Glutamatergic neuron (in vitro differentiated cells): ENCODE data around the gene KANSL1L. TPM values are rescaled to one million over a fixed set of nuclear protein-coding genes. Genes with fewer than 3 reads are reported as not detected.

ENCODE experiments used
- DNase-seq: peaks from one replicate; pipeline ENCODE4 v3.0.0; 2022
- H3K27ac Mint-ChIP-seq: one replicate; pipeline ENCODE4 v1.8.0; 2020; ENCODE audit warnings: mild to moderate bottlenecking, mixed read lengths, inconsistent platforms; ENCODE audit not compliant: unreplicated experiment
- H3K27me3 Mint-ChIP-seq: one replicate; pipeline ENCODE4 v1.8.0; 2020; ENCODE audit warnings: mild to moderate bottlenecking, moderate library complexity, mixed read lengths, inconsistent platforms; ENCODE audit not compliant: unreplicated experiment
- H3K36me3 Mint-ChIP-seq: one replicate; pipeline ENCODE4 v1.8.0; 2020; ENCODE audit warnings: mild to moderate bottlenecking, mixed read lengths, inconsistent platforms; ENCODE audit not compliant: unreplicated experiment
- H3K4me1 Mint-ChIP-seq: one replicate; pipeline ENCODE4 v1.8.0; 2020; ENCODE audit warnings: mild to moderate bottlenecking, low read depth, mixed read lengths, inconsistent platforms; ENCODE audit not compliant: unreplicated experiment
- H3K4me3 Mint-ChIP-seq: one replicate; pipeline ENCODE4 v1.8.0; 2020; ENCODE audit warnings: mild to moderate bottlenecking, mixed read lengths, inconsistent platforms; ENCODE audit not compliant: unreplicated experiment
- H3K9me3 Mint-ChIP-seq: one replicate; pipeline ENCODE4 v1.8.0; 2020; ENCODE audit warnings: mild to moderate bottlenecking, moderate library complexity, mixed read lengths, inconsistent platforms; ENCODE audit not compliant: unreplicated experiment
- total RNA-seq: library from RNA; stranded (reverse); fragmentation: NEBNext Ultra II Directional; extraction: Animal tissue kit (Norgen Biotek cat#: 25700); gene quantifications from one replicate; pipeline ENCODE4 v1.2.1, GENCODE V29; 2021; ENCODE audit not compliant: unreplicated experiment
- TF ChIP-seq, protein P1 (sequence below): fragments of 200-600 bp; sonication (generic); IDR thresholded peaks from one replicate; pipeline ENCODE4 v1.5.0; 2021; ENCODE audit not compliant: partially characterized antibody, unreplicated experiment

Gene KANSL1L
- total RNA-seq, 1 donor from 2014 or later, result 26.4 TPM

DNA sequence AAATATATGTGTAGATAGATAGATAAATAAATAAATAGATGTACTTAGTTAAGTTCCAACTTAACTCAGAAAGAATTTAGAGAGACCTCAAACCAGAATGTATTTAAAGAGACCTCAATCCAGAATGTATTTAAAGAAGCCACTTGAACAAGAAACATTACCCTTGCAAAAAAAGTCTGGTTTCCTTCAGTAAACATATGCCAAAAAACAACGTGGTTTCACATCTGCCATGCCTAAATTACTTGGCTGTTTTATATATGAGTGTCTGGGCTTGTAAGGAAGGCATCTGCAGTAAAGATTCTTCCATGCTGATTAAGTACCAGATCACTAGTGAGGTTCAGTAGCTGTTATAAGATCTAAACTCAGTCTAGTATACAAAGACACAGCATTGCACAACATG is 197.9 kb downstream of the KANSL1L start:
- Mint-ChIP-seq H3K36me3 (no peaks in the 10 kb centered on the region), H3K27me3 (no peaks in the 10 kb centered on the region), H3K9me3 (no peaks in the 10 kb centered on the region), H3K4me3 (no peak overlapping the region), H3K27ac (no peak overlapping the region), H3K4me1 (no peaks in the 10 kb centered on the region)
- no peak for DNase-seq
- TF ChIP-seq, protein P1, sequence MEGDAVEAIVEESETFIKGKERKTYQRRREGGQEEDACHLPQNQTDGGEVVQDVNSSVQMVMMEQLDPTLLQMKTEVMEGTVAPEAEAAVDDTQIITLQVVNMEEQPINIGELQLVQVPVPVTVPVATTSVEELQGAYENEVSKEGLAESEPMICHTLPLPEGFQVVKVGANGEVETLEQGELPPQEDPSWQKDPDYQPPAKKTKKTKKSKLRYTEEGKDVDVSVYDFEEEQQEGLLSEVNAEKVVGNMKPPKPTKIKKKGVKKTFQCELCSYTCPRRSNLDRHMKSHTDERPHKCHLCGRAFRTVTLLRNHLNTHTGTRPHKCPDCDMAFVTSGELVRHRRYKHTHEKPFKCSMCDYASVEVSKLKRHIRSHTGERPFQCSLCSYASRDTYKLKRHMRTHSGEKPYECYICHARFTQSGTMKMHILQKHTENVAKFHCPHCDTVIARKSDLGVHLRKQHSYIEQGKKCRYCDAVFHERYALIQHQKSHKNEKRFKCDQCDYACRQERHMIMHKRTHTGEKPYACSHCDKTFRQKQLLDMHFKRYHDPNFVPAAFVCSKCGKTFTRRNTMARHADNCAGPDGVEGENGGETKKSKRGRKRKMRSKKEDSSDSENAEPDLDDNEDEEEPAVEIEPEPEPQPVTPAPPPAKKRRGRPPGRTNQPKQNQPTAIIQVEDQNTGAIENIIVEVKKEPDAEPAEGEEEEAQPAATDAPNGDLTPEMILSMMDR, result no peak

Other genes starting within 250 kb of the KANSL1L start
- gene RPE, start 168.8 kb downstream of the KANSL1L start, total RNA-seq, result 38.1 TPM
- gene ACADL, start 54.0 kb upstream of the KANSL1L start, total RNA-seq, result not detected
- gene MYL1, start 143.8 kb upstream of the KANSL1L start, total RNA-seq, result not detected